ENCODE measurements around the gene MUC21. TPM values are rescaled to one million over a fixed set of nuclear protein-coding genes. Genes with fewer than 3 reads are reported as not detected.

The MUC21 gene
- 1 to 10 TPM in 3 of 4 donors, under 1 TPM in 1; 0.13 to 9.9 (median 1.2) TPM for total RNA-seq

DNA sequence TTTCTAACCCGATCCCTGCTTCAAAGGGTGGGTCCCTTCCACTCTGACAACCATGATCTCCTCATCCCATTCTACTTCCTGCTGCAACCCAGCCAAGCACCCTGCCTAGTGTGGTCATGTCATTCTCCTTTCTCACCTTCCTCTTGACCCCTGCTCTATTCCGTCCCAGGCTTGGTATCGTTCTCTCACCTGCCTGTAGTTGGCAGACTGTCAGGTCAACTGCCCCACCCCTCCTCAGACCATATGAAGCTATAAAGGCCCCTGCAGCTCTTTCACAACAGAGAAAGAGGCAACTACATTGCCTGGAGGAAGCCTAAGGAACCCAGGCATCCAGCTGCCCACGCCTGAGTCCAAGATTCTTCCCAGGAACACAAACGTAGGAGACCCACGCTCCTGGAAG is at the start of gene MUC21:
TSS of gene MUC21 (plus strand) at position 280 of the 400 bp plus-strand sequence. CDS start 241 bp downstream, outside the sequence.
- 74 to 83% methylated on average over 6 of the region's 6 CpGs for WGBS, 2 donors (ENCODE audit: low coverage in 1 of 2)
- Histone ChIP-seq H3K27ac (no peak within 1 kb of the TSS), H3K27me3 (peaks cover 49% of the 10 kb centered on the region), H3K4me3 (no peak within 1 kb of the TSS), H3K9me3 (no peaks in the 10 kb centered on the region), H3K4me1 (peaks cover 0 to 9% (median 0%) of the 10 kb centered on the region in 3 donors), H3K36me3 (no peaks in the 10 kb centered on the region)
- ATAC-seq: no peak
- TF ChIP-seq, protein P1, sequence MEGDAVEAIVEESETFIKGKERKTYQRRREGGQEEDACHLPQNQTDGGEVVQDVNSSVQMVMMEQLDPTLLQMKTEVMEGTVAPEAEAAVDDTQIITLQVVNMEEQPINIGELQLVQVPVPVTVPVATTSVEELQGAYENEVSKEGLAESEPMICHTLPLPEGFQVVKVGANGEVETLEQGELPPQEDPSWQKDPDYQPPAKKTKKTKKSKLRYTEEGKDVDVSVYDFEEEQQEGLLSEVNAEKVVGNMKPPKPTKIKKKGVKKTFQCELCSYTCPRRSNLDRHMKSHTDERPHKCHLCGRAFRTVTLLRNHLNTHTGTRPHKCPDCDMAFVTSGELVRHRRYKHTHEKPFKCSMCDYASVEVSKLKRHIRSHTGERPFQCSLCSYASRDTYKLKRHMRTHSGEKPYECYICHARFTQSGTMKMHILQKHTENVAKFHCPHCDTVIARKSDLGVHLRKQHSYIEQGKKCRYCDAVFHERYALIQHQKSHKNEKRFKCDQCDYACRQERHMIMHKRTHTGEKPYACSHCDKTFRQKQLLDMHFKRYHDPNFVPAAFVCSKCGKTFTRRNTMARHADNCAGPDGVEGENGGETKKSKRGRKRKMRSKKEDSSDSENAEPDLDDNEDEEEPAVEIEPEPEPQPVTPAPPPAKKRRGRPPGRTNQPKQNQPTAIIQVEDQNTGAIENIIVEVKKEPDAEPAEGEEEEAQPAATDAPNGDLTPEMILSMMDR (IDR thresholded peaks at IDR 0.05): no peak
- TF ChIP-seq POLR2AphosphoS5 (IDR thresholded peaks at IDR 0.05): no peak
- no peak for TF ChIP-seq EP300 (IDR thresholded peaks at IDR 0.05)
- TF ChIP-seq POLR2A (IDR thresholded peaks at IDR 0.05): no peak

DNA sequence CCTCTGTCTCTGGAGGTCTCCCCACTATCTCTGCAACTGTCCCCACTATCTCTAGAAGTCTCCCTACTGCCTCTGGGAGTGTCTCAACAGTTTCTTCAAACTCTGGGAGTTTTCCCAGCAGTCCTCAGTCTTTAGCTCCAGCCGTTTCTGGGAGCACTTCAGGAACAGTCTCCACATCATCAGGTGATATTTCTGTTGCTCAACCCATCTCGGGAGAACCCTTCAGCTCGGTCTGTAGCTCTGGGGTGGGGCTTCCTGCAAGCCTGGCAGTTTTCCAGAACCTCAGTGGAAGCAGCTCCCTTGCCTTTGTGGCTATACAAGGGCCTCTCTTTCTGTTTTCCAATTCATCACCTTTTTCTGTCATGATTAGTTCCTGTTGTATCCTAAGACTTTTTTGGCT is 48.5 kb upstream of the MUC21 start:
- 0 to 40% methylated on average over 1 to 2 of the region's 3 CpGs for WGBS, 2 donors (ENCODE audit: low coverage in 1 of 2)
- ATAC-seq: no peak
- peaks cover 0 to 7% (median 0%) of the 10 kb centered on the region in 3 donors for H3K4me1 ChIP-seq
- TF ChIP-seq POLR2AphosphoS5 (IDR thresholded peaks at IDR 0.05): no peak
- TF ChIP-seq, protein P1 (IDR thresholded peaks at IDR 0.05): no peak
- TF ChIP-seq EP300 (IDR thresholded peaks at IDR 0.05): no peak
- no peak for TF ChIP-seq POLR2A (IDR thresholded peaks at IDR 0.05)
- H3K4me3 ChIP-seq: no peak overlapping the region
- no peaks in the 10 kb centered on the region for H3K9me3 ChIP-seq
- no peaks in the 10 kb centered on the region for H3K36me3 ChIP-seq
- no peak overlapping the region for H3K27ac ChIP-seq
- peaks cover 27% of the 10 kb centered on the region for H3K27me3 ChIP-seq

DNA sequence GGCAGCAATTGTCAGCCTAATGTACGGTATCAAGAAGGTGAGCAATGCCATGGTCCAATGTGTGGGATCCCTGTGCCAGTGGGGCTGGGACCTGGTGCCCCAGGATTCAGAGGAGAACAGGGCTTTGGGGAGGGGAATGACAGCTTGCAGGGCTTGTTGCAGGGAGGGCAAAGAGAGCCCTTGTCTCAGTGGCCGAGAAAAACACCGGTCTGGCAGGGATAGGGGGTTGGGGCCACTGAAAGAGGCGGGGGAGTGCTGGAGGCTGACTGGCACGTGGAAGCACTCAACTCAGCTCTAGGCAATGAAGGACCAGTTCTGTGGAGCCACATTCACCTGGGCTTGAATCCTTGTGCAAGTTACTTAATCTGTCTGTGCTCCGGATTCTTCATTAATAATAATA is 46.3 kb upstream of the MUC21 start:
- H3K27ac ChIP-seq: no peak overlapping the region
- no peak for ATAC-seq
- H3K9me3 ChIP-seq: no peaks in the 10 kb centered on the region
- H3K36me3 ChIP-seq: no peaks in the 10 kb centered on the region
- H3K27me3 ChIP-seq: peaks cover 39% of the 10 kb centered on the region
- peaks cover 0 to 8% (median 0%) of the 10 kb centered on the region in 3 donors for H3K4me1 ChIP-seq
- no peak overlapping the region for H3K4me3 ChIP-seq
- TF ChIP-seq POLR2AphosphoS5 (IDR thresholded peaks at IDR 0.05): no peak
- TF ChIP-seq, protein P1 (IDR thresholded peaks at IDR 0.05): no peak
- no peak for TF ChIP-seq POLR2A (IDR thresholded peaks at IDR 0.05)
- no peak for TF ChIP-seq EP300 (IDR thresholded peaks at IDR 0.05)
- 77% methylated on average over 5 of the region's 6 CpGs; no CpG with 5 or more reads in 1 of the 2 donors for WGBS, 2 donors (ENCODE audit: low coverage in 1 of 2)

DNA sequence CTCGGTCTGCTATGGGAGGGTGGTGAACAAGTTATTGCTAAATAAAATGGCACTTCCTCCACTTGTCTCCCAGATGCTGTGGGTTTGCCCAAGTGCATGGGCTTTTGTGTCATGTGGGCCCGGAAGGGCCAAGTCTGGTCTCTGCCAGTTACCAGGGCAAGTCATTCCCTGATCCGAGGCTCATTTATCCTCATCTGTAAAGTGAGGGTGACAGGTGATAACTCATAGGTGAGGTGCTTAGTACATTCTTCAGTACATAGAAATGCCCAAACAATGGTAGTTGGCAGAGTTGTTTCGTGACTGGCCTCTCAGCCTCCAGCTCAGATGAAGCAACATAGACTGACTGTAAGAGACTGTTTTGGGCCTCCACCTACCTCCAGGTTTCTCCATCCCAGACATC is 44.8 kb upstream of the MUC21 start:
- H3K4me1 ChIP-seq: peaks cover 0 to 18% (median 5%) of the 10 kb centered on the region in 3 donors
- H3K27me3 ChIP-seq: peaks cover 53% of the 10 kb centered on the region
- H3K9me3 ChIP-seq: no peaks in the 10 kb centered on the region
- WGBS, 2 donors (ENCODE audit: low coverage in 1 of 2): 73% methylated on average over 3 of the region's 4 CpGs; no CpG with 5 or more reads in 1 of the 2 donors
- H3K36me3 ChIP-seq: no peaks in the 10 kb centered on the region
- no peak for TF ChIP-seq EP300 (IDR thresholded peaks at IDR 0.05)
- H3K27ac ChIP-seq: no peak overlapping the region
- H3K4me3 ChIP-seq: no peak overlapping the region
- no peak for ATAC-seq

DNA sequence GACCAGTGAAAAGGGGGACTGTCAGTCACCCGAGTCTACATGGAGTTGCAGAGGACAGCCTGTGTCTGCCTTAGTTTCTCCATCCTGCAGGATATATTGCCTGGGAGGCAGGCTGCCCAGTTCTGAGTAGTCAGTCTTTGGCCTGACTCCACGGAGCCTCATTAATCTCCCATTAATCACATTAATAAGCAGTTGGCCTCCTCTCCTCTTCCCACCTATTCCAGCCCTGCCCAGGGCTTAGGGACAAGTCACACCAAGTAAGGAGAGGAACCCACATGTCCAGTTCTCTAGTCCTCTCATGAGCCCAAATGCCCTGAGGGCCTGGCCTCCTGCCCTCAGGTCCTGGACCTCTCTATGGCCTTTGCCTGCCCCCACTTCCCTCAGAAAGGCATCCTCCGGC is 44.0 kb upstream of the MUC21 start:
- Histone ChIP-seq H3K4me1 (peaks cover 0 to 18% (median 5%) of the 10 kb centered on the region in 3 donors), H3K27ac (no peak overlapping the region), H3K36me3 (no peaks in the 10 kb centered on the region), H3K27me3 (peaks cover 60% of the 10 kb centered on the region), H3K9me3 (no peaks in the 10 kb centered on the region), H3K4me3 (no peak overlapping the region)
- ATAC-seq: no peak
- 20% methylated on average over 1 of the region's 3 CpGs; no CpG with 5 or more reads in 1 of the 2 donors for WGBS, 2 donors (ENCODE audit: low coverage in 1 of 2)
- TF ChIP-seq, protein P1 (IDR thresholded peaks at IDR 0.05): no peak
- TF ChIP-seq EP300 (IDR thresholded peaks at IDR 0.05) (no peak), POLR2AphosphoS5 (IDR thresholded peaks at IDR 0.05) (peak; percentile 7)

All from gastroesophageal sphincter (tissue), 4 donors.